SKM-1 (cell line): Measurements from ENCODE around the gene AOAH.
A peak's percentile ranks its signal among the peaks of the same experiment; 100 is the strongest.

Experiments
- DNase-seq: peaks from one replicate; lab custom pipeline; 2025; ENCODE audit not compliant: unreplicated experiment; lab: John Stamatoyannopoulos, UW

Gene AOAH

GRCh38 chr7:36692456-36692855, 31.8 kb downstream of the AOAH start:
- no peak for DNase-seq

DNA sequence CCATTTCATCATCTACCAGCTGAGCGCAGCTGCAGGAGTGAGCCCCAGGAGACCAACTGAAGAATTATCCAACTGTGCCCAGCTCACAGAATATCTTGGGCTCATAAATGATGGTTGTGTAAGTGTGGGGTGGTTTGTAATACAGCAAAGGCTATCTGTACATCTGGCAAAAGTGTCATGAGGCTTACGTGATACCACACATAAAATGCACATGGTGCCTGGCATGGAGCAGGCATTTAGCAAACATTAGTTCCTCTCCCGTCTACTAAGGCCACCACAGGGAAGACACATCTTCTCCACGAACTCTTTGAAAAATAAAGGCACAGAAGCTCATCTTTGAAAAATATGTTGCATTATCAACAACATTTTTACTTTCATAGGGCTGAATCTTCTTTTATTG, 32.3 kb downstream of the AOAH start:
- DNase-seq = no peak

GRCh38 chr7:36690514-36691187, 33.6 kb downstream of the AOAH start:
- no peak for DNase-seq

DNA sequence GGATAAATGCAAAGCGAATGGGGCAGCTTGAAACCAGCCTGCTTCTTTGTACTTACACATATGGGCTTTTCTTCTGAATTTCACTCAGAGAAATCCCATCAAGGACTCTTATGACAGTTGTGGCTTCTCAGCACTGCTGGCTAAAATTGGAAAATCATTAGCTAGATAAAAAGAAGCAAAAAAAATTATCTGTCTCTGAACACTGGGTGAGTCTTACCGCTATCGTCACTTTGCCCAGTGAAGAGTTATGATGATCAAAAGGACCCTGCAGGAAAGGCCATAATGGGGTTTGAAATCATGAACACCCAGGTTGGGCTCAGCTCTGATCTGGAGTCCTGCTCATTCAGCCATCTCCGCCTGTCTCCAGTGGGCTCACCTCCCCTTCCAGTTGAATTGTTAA, 34.3 kb downstream of the AOAH start:
- DNase-seq = no peak

GRCh38 chr7:36686499-36686898, 37.8 kb downstream of the AOAH start:
- DNase-seq = no peak

GRCh38 chr7:36684954-36685353, 39.3 kb downstream of the AOAH start:
- DNase-seq = no peak

DNA sequence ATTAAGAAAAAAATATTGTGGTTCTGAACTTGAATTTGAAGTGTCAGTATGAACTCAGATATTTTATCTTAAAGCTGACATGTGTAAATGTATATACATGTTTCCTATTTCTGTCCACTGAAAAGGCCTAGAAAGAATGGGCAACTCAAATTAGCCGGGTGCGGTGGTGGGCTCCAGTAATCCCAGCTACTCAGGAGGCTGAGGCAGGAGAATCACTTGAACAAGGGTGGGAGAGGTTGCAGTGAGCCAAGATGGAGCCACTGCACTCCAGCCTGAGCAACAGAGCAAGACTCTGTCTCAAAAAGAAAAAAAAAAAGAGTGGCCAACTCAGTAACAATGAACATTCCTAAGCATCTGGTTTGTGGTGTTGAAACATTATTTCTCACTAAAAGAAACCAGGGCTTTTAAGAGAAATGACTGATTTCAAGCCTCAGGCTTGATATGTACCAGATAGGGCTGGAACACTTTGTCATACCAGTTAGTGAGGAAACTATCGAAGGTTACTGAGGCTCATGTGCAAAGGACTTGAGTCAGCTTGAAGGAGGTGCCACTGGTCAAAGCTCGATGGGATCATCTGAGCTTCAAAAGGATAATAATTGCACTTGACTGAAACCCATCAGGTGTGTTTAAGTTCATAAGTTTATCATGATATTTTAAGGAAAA, 40.5 kb downstream of the AOAH start:
- DNase-seq = no peak

DNA sequence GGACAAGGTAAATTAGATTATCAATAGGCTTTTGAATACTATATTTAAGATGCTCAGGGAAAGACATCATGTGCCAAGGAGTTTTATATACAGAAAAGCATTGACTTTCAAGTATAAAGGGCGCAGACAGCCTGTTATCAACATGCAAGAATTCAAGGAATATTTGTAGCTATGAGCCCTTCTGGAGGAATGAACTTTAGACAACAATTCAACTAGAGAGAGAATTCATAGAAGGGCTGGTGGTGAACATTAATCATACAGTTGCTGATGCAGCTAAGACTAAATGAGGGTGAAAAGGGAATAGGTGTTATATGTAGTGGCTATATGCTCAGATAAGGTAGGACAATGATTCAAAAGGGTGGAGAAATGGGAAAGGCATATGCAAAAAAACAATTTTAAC, 41.2 kb downstream of the AOAH start:
- DNase-seq = no peak

DNA sequence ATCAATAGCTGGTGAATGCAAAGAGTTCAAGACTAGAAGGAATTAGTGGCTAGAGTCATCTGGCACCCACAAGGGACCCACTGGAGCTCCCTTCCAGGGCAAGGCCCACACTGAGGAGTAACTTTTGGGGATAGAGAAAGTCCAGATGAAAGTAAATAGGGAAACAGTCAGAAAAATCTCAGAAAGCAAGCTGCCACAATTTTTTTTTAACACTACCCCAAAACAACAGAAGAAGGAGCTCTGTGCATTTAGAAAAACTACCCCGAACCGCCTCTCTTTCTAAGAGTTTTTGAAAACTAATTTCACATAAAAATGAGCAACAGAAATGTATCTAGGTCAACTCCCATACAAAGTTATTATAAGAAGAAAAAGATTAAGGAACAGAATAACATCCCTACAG, 42.2 kb downstream of the AOAH start:
- DNase-seq = no peak

DNA sequence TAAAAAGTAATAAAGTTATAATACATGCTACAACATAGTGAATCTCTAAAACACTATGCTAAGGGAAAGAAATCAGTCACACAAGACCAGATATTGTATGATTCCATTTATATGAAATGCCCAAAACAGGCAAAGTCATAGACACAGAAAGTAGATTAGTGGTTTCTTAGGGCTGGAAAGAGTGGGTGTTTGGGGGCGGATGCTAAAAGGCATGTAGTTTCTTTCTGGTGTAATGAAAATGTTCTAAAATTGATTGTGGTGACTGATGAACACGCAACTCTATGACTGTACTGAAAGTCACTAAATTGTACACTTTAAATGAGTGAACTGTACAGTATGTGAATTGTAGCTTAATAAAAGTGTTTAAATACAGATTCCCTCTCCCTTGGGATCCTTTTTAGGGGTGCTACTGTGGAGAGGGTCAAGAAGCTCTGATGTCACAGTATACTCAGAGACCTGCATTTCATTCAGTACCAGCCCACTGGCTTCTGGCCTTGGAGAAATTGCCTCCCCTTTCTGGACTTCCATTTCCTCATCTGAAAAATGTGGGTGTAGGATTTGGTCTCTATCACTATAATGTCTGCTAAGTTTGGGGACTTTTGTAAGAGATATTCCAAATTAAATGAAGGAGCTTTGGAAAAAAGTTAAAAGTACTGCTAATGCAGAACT, 46.4 kb downstream of the AOAH start:
- DNase-seq = no peak

- DNase-seq = no peak
Measured at GRCh38 chr7:36673703-36674102, 50.6 kb downstream of the AOAH start.

- no peak for DNase-seq
Measured at GRCh38 chr7:36671432-36671829, 52.9 kb downstream of the AOAH start.

DNA sequence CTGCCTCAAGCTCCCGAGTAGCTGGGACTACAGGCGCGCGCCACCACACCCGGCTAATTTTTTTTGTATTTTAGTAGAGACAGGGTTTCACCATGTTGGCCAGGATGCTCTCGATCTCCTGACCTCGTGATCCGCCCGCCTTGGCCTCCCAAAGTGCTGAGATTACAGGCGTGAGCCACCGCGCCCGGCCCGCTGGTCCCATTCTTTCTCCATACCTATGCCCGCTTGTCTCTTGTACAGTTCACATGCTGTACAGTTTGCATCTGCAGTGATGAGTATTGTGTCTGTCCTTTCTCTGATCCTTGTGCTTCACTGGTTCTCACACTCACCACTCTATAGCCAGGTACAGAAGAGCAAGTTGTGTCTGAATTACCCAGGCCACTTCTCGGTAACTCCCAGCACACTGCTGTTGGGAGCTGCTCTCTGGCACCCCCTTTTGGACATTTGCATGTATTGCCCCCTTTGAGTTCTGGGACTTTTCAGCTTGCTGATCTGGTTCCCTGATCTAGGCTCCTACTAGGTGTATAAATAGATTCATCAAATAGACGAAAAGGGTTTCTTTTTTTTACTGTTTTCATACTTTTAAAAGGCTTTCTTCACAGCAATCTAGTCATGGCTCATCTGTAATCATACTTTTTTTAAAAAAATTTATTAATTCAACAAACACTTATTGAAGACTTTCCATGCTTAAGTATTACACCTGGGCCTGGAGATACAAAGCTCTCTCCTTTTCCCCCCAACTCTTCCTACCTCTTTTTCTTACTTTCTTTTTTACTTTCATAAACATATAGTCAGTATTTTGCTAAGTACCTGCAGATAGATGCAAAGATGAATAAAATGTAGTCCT, 53.5 kb downstream of the AOAH start:
- DNase-seq = peak; percentile 49

GRCh38 chr7:36668750-36669149, 55.5 kb downstream of the AOAH start:
- no peak for DNase-seq

DNA sequence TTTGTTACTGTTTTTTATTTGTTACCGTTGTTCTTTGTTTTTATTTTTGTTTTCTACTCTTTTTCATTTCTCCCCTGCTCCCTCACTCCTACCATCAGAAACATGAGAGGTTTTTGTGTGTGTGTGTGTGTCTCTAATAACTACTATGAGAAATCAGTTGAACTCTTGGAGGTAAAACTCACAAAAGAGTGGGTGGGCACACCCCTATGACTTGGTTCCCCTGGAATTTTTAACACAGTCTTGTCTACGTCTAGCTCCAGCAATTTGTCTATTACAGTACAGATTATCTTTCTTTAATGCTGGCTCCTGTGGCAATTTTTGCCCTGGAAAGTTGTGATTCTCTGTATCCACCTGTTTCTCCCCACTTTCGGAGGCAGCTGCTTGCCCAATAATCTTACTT, 56.2 kb downstream of the AOAH start:
- no peak for DNase-seq

- no peak for DNase-seq
Measured at GRCh38 chr7:36667007-36667745, 57.1 kb downstream of the AOAH start.

GRCh38 chr7:36663481-36663880, 60.8 kb downstream of the AOAH start:
- no peak for DNase-seq

- DNase-seq = no peak
Measured at GRCh38 chr7:36661135-36661840, 63.0 kb downstream of the AOAH start.

DNA sequence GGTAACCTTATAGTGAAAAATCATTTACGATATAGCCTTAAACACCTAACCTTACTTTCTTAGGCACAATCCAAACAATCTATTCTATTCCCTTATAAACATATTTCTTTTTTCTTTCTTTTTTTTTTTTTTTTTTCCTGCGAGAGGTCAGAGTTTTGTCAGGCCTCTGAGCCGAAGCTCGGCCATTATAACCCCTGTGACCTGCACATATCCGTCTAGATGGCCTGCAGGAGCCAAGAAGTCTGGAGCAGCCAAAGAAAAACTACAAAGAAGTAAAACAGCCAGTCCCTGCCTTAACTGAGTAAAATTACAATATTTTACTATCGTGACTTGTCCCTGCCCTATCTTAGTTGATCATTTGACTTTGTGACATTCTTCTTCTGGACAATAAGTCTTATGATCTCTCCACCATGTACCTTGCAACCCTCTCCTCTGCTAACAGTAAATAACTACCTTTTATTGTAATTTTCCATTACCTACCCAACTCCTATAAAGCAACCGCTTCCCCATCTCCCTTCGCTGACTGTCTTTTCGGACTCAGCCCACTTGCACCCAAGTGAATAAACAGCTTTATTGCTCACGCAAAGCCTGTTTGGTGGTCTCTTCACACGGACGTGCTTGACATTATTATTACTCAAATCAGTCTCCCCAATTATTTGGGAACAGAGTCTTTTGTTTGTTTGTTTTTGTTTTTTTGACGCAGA, 64.5 kb downstream of the AOAH start:
- DNase-seq = no peak

- DNase-seq = no peak
Measured at GRCh38 chr7:36659172-36659516, 65.2 kb downstream of the AOAH start.
